Measurements from ENCODE around the gene PTPRZ1. TPM values are rescaled to one million over a fixed set of nuclear protein-coding genes. Genes with fewer than 3 reads are reported as not detected.

PTPRZ1 gene
- total RNA-seq, 1 experiment from 2014 or later, result 74.2 TPM

DNA sequence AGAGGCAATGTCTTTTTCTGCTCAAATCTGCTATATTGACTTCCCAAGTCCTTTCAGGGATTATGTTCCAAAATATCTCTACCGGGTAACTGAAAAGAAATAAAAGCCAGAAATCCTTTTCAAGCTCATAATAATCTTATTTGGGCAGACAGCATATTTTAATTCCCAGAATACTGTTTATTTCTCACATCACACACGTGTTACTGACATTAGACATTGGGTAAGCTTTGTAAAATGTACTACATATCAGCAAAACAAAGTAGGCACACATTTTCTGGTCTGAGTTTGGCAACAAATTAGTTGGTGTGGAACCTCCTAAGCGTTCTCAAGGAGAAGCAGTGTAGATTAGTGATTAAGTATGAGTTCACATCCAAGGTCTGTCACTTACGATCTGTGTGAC is 10.4 kb upstream of the PTPRZ1 start:
- Histone ChIP-seq H3K18ac (ENCODE audit: insufficient read length, low read depth, low read length) (no peak overlapping the region), H3K23me2 (ENCODE audit: insufficient read length, low read depth, low read length, poor library complexity, severe bottlenecking) (no peaks in the 10 kb centered on the region), H2AK5ac (ENCODE audit: insufficient read length, low read length) (no peak overlapping the region), H2BK12ac (ENCODE audit: insufficient read length, low read depth, low read length) (no peak overlapping the region), H3K4ac (ENCODE audit: low read depth, low read length) (no peak overlapping the region), H4K8ac (replicated peaks; ENCODE audit: insufficient read length, low read depth, low read length) (no peak overlapping the region), H2BK5ac (ENCODE audit: insufficient read length, low read length) (no peak overlapping the region), H3T11ph (ENCODE audit: low read length) (no peak overlapping the region), H3K9me3 (ENCODE audit: control insufficient read depth, low read depth, low read length) (no peaks in the 10 kb centered on the region), H3K4me1 (ENCODE audit: insufficient read depth, low read length) (no peaks in the 10 kb centered on the region), H2BK15ac (ENCODE audit: low read depth, low read length) (no peak overlapping the region), H3K27ac (ENCODE audit: insufficient read length, low read depth, low read length) (no peak overlapping the region), H3K79me2 (ENCODE audit: insufficient read depth, low read length) (no peaks in the 10 kb centered on the region), H3K79me1 (ENCODE audit: insufficient read depth, low read depth, low read length, poor library complexity, severe bottlenecking) (no peaks in the 10 kb centered on the region), H2AFZ (ENCODE audit: low read length) (no peak overlapping the region), H3K9ac (ENCODE audit: extremely low read depth, insufficient read length, low read length) (no peak overlapping the region), H4K20me1 (ENCODE audit: control insufficient read depth, insufficient read depth, insufficient read length) (no peaks in the 10 kb centered on the region), H4K5ac (ENCODE audit: insufficient read length, low read depth, low read length) (no peak overlapping the region), H4K91ac (ENCODE audit: insufficient read length, low read depth, low read length) (no peak overlapping the region), H2BK120ac (ENCODE audit: low read depth, low read length, poor library complexity, severe bottlenecking) (no peak overlapping the region), H3K27me3 (ENCODE audit: insufficient read depth, low read length) (no peaks in the 10 kb centered on the region), H3K56ac (ENCODE audit: insufficient read length, low read depth, low read length) (no peak overlapping the region), H2BK20ac (ENCODE audit: low read depth, low read length, poor library complexity, severe bottlenecking) (no peak overlapping the region), H3K23ac (ENCODE audit: insufficient read length, low read depth, low read length) (no peak overlapping the region), H3K4me2 (ENCODE audit: insufficient read depth, insufficient read length, low read length) (no peak overlapping the region), H3K14ac (ENCODE audit: insufficient read depth, low read length) (no peak overlapping the region)
- Mint-ChIP-seq H3K4me1 (no peaks in the 10 kb centered on the region), H3K27ac (no peak overlapping the region), H3K4me3 (no peak overlapping the region), H3K27me3 (ENCODE audit: low read depth) (no peaks in the 10 kb centered on the region), H3K36me3 (ENCODE audit: insufficient read depth in 1 of 3, low read depth in 3 of 3) (no peaks in the 10 kb centered on the region; a peak in 1 of 7 replicates), H3K9me3 (no peaks in the 10 kb centered on the region)
- DNase-seq, result no peak
- TF ChIP-seq, protein P1, sequence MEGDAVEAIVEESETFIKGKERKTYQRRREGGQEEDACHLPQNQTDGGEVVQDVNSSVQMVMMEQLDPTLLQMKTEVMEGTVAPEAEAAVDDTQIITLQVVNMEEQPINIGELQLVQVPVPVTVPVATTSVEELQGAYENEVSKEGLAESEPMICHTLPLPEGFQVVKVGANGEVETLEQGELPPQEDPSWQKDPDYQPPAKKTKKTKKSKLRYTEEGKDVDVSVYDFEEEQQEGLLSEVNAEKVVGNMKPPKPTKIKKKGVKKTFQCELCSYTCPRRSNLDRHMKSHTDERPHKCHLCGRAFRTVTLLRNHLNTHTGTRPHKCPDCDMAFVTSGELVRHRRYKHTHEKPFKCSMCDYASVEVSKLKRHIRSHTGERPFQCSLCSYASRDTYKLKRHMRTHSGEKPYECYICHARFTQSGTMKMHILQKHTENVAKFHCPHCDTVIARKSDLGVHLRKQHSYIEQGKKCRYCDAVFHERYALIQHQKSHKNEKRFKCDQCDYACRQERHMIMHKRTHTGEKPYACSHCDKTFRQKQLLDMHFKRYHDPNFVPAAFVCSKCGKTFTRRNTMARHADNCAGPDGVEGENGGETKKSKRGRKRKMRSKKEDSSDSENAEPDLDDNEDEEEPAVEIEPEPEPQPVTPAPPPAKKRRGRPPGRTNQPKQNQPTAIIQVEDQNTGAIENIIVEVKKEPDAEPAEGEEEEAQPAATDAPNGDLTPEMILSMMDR (conservative IDR thresholded peaks at IDR 0.05), result no peak
- no CpG with 5 or more reads among the region's 4 CpGs for WGBS (ENCODE audit: extremely low coverage, insufficient read length, low lambda C conversion rate)
